C4-2B (cell line): Measurements from ENCODE around the gene CHRDL1.

Experiments used
- H3K27ac ChIP-seq: fragments of 450-650 bp; 2 replicates; pipeline ENCODE4 v1.5.1; 2017
- CTCF ChIP-seq: fragments of 450-650 bp; conservative IDR thresholded peaks from 2 replicates; pipeline ENCODE4 v1.5.1; 2017; ENCODE audit warnings: mild to moderate bottlenecking
- ZFX ChIP-seq: fragments of 450-650 bp; IDR thresholded peaks from 2 replicates; pipeline ENCODE4 v1.6.1; 2017

CHRDL1 gene

GRCh38 chrX:110743679-110744340 lies 51.8 kb downstream of the CHRDL1 start:
- H3K27ac ChIP-seq = no peak overlapping the region
- TF ChIP-seq CTCF (no peak), ZFX (no peak)

- TF ChIP-seq CTCF (no peak), ZFX (no peak)
- no peak overlapping the region for H3K27ac ChIP-seq
Measured at GRCh38 chrX:110741213-110741796, 54.3 kb downstream of the CHRDL1 start.

GRCh38 chrX:110734894-110735541 lies 60.6 kb downstream of the CHRDL1 start:
- no peak for TF ChIP-seq ZFX
- TF ChIP-seq CTCF = no peak
- H3K27ac ChIP-seq = no peak overlapping the region

GRCh38 chrX:110734271-110734670 lies 61.3 kb downstream of the CHRDL1 start:
- TF ChIP-seq ZFX (no peak), CTCF (no peak)
- H3K27ac ChIP-seq = no peak overlapping the region

- no peak for TF ChIP-seq CTCF
- TF ChIP-seq ZFX = no peak
- no peak overlapping the region for H3K27ac ChIP-seq
Measured at GRCh38 chrX:110733166-110733565, 62.5 kb downstream of the CHRDL1 start.

GRCh38 chrX:110732266-110732665 lies 63.4 kb downstream of the CHRDL1 start:
- TF ChIP-seq ZFX (no peak), CTCF (no peak)
- no peak overlapping the region for H3K27ac ChIP-seq

GRCh38 chrX:110723844-110724243 lies 71.8 kb downstream of the CHRDL1 start:
- no peak overlapping the region for H3K27ac ChIP-seq

More at GRCh38 chrX:110723844-110724243, 71.8 kb downstream of the CHRDL1 start:
- TF ChIP-seq ZFX (no peak), CTCF (no peak)
